ENCODE data around the gene CARMIL3.

The CARMIL3 gene

DNA sequence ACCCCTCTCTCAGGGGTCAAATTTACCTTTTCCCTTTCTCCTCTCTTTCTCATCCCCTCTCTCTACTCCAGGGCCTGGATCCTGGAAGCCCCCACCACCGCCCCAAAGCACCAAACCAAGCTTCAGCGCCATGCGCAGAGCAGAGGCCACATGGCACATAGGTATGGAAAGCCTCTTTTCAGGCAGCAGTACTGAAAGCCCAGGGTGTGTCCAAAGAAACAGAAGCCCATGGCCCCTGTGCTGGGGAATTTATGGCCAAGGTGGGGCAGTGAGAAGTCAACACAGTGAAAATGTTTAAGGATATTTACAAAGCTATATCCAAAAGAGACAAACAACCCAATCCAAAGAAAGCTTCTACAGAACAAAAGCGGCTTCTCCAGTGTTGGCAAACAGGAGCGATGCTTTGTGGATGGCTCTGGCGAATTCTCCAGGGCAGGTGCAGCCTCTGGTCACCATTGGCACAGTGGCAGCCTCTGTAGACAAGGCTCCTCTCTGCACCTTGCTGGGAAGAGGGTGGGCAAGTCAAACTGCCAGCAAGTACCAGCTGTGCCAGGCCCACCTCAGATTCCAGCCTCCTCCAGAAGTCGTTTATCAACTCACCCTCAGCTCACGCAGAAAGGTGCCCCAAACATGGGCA, 14.8 kb downstream of the CARMIL3 start:
- DNase-seq (ENCODE audit: extremely low read depth, low read depth), result no peak

DNA sequence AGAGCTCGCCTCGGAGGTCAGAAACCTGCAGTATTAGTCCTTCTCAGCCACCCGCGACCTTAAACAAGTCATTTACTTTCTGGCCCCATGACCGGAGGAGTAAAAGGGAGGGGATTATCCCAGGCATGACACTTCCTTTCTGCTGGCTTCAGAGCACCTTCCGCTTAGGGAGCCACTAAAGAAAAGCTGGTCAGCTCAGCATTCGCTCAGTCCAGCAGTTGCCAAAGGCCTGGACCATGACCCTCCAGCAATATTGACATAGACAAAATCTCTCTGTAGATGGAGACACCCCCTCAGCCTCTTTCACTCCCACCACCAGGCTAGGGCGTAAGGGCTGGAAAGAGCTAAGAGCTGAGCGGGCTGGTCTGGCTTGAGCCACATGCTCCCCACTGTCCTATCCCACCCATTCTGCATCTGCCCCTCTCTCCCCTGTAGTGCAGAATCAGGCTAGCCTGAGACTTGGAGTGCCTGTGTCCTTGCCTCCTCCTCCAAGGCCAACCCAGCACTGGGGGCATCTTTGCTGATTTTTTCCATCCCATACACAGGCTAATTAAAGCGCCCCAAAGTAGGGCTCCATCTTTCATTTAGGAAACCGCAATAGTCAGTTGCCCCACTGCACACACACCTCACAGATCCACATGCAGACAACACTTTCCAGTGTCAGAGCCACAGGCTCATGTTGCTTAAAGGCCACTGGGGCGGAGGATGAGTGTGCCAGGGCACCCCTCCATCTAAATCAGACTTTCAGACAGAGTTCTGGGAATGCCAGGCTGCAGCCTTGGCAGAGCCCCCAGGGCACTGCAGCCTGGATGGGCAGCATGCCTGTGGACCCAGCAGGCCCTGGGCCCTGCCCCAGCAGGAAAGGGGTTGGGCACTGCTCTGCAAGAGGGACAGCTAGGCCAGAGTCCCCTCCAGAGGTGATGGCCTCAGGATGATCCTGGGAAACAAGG, 15.6 kb downstream of the CARMIL3 start:
- DNase-seq (ENCODE audit: extremely low read depth, low read depth), result no peak
- no peak for TF ChIP-seq CTCF (IDR thresholded peaks at IDR 0.05; ENCODE audit: low read depth, low read length)

More for the DNA sequence above, 14.8 kb downstream of the CARMIL3 start:
- no peak for TF ChIP-seq CTCF (IDR thresholded peaks at IDR 0.05; ENCODE audit: low read depth, low read length)

- no peak for DNase-seq (ENCODE audit: extremely low read depth, low read depth)
- TF ChIP-seq CTCF (IDR thresholded peaks at IDR 0.05; ENCODE audit: low read depth, low read length), result no peak
Observed at GRCh38 chr14:24068711-24069410, 17.1 kb downstream of the CARMIL3 start.

- no peak for TF ChIP-seq CTCF (IDR thresholded peaks at IDR 0.05; ENCODE audit: low read depth, low read length)
- no peak for DNase-seq (ENCODE audit: extremely low read depth, low read depth)
Observed at GRCh38 chr14:24069411-24069735, 17.6 kb downstream of the CARMIL3 start.

DNA sequence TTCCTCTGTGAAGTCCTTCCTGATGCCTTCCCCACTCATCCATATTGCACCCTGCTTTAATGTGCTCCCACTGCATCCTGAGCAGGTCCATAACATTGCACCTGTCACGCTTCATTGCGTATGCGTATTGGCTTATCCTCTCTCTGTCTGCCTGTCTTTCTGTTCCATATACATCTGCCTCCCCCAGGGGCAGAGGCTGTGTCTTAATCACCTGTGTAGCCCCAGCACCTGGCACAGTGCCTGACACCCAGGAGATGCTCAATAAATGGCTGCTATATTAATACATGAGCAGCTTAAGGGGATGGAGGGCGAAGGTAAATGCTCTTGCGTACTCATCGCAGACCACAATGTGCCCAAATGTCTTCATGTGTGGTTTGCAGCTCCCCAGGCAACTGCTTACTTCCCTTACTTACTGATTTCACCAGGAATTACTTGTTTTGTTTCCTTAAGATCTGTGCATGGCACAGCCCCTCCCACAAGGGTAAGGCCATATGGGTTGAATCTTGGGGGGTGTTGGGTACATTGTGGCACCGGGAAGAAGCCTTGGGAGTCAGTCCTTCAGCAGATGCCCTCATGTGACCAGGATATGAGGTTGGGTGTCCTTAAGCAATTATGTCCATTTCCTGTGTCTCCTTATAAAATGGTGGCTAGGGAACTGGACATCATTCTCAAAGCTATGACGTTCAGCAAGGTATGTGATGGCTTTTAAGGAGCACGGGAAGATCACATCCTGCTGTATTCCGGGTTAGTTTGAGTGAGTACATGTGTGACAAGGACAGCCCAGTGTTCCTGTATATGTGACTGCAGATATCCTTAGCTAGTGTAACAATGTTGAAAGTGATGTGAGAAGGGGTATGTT, 18.7 kb downstream of the CARMIL3 start:
- no peak for DNase-seq (ENCODE audit: extremely low read depth, low read depth)
- TF ChIP-seq CTCF (IDR thresholded peaks at IDR 0.05; ENCODE audit: low read depth, low read length), result no peak

- TF ChIP-seq CTCF (IDR thresholded peaks at IDR 0.05; ENCODE audit: low read depth, low read length), result no peak
- no peak for DNase-seq (ENCODE audit: extremely low read depth, low read depth)
Observed at GRCh38 chr14:24071144-24071697, 19.4 kb downstream of the CARMIL3 start, which contains the start of gene CPNE6. CPNE6 (plus strand) TSS chr14:24071562; CDS start chr14:24072937, 1,375 bp downstream.
